K562 (cell line): ENCODE data around the gene ZNF487. TPM values are rescaled to one million over a fixed set of nuclear protein-coding genes. Genes with fewer than 3 reads are reported as not detected.

Experiments
- ARID1B ChIP-seq: fragments of 450-650 bp; IDR thresholded peaks from 2 replicates; pipeline ENCODE4 v1.6.1; 2016; ENCODE audit warnings: antibody characterized with exemption, mild to moderate bottlenecking, inconsistent platforms
- C11orf30 ChIP-seq: fragments of 450-650 bp; IDR thresholded peaks from 2 replicates; pipeline ENCODE4 v1.6.1; 2016; ENCODE audit warnings: low read depth, mild to moderate bottlenecking
- CC2D1A ChIP-seq: fragments of 450-650 bp; IDR thresholded peaks from 2 replicates; pipeline ENCODE4 v1.6.1; 2017; ENCODE audit warnings: mild to moderate bottlenecking
- CHD2 ChIP-seq: IDR thresholded peaks from 2 replicates; pipeline ENCODE4 v1.6.1; 2011; ENCODE audit warnings: low read depth, low read length
- EHMT2 ChIP-seq: fragments of 450-650 bp; IDR thresholded peaks from 2 replicates; pipeline ENCODE4 v1.6.1; 2018; ENCODE audit warnings: antibody characterized with exemption
- HNRNPH1 ChIP-seq: fragments of 200-400 bp; formaldehyde crosslinking; optimal IDR thresholded peaks from 2 replicates; pipeline ENCODE3; 2017; ENCODE audit warnings: low read depth, mild to moderate bottlenecking, low read length, moderate library complexity
- NFRKB ChIP-seq: fragments of 450-650 bp; IDR thresholded peaks from 2 replicates; pipeline ENCODE4 v1.6.1; 2016; ENCODE audit warnings: low read depth
- PCBP1 ChIP-seq: fragments of 200-400 bp; formaldehyde crosslinking; IDR thresholded peaks from 2 replicates; pipeline ENCODE4 v1.6.1; 2018; ENCODE audit warnings: mild to moderate bottlenecking, low read depth, low read length; ENCODE audit not compliant: poor library complexity, severe bottlenecking
- SMAD3 ChIP-seq: fragments of 450-650 bp; formaldehyde crosslinking; conservative IDR thresholded peaks from 2 replicates; pipeline ENCODE4 v1.4.0; 2020; ENCODE audit warnings: mild to moderate bottlenecking
- SRF ChIP-seq, 2 experiments: fragments of 250-450, 450-650 bp in 1 of 2; sonication (Bioruptor Pico) in 1 of 2; sonication (generic) in 1 of 2; formaldehyde crosslinking; IDR thresholded peaks; 2 replicates each; pipeline versions ENCODE4 v1.5.0 to v1.5.1; 2020 to 2022; ENCODE audit warnings: mild to moderate bottlenecking in 1 of 2, missing genetic modification reagents in 1 of 2
- SRSF9 ChIP-seq: fragments of 200-400 bp; formaldehyde crosslinking; IDR thresholded peaks from 2 replicates; pipeline ENCODE4 v1.6.1; 2017; ENCODE audit warnings: low read depth, low read length, borderline replicate concordance
- TOE1 ChIP-seq, 2 experiments: fragments of 450-650 bp in 1 of 2; sonication (generic) in 1 of 2; formaldehyde crosslinking in 1 of 2; IDR thresholded peaks; 2 replicates each; pipeline versions ENCODE4 v1.7.1 to v1.8.0; 2016 to 2022; ENCODE audit warnings: borderline replicate concordance in 2 of 2, mild to moderate bottlenecking in 2 of 2, antibody characterized with exemption in 1 of 2, inconsistent platforms in 1 of 2, low read depth in 1 of 2, missing genetic modification reagents in 1 of 2, moderate library complexity in 1 of 2
- ZBED1 ChIP-seq: IDR thresholded peaks from 2 replicates; pipeline ENCODE4 v1.6.1; 2014
- ZBTB8A ChIP-seq: fragments of 450-650 bp; IDR thresholded peaks from 2 replicates; pipeline ENCODE4 v1.6.1; 2018; ENCODE audit warnings: mild to moderate bottlenecking, moderate library complexity; ENCODE audit not compliant: partially characterized antibody
- ZC3H8 ChIP-seq: fragments of 450-650 bp; IDR thresholded peaks from 2 replicates; pipeline ENCODE4 v1.6.1; 2017
- ZKSCAN8 ChIP-seq: fragments of 200-800 bp; sonication (Bioruptor generic); IDR thresholded peaks from 2 replicates; pipeline ENCODE4 v1.6.1; 2016; ENCODE audit warnings: missing genetic modification characterization, missing compliant biosample characterization
- ZNF41 ChIP-seq: fragments of 250-450 bp; sonication (Bioruptor Pico); conservative IDR thresholded peaks from 2 replicates; pipeline ENCODE4 v1.4.0; 2020; ENCODE audit warnings: mild to moderate bottlenecking
- polyA plus RNA-seq, 8 experiments: library from polyadenylated mRNA; depleted of rRNA in 4 of 8; stranded (reverse) in 5 of 8; unstranded in 3 of 8; fragments of >200 nt; fragmentation: Nextera tagmentation in 2 of 8; fragmentation: Illumina TruSeq in 1 of 8; extraction: Ambion mirVana in 2 of 8; extraction: Trizol in 1 of 8; gene quantifications; 2 replicates each; pipeline versions ENCODE4 v1.2.1 to v1.2.3, GENCODE V29; 2011 to 2014; ENCODE audit warnings: inconsistent platforms in 1 of 8, missing spikeins in 1 of 8
- total RNA-seq, 7 experiments: library from RNA; depleted of rRNA in 6 of 7; stranded (reverse); fragments of >200 nt in 6 of 7; fragmentation: Illumina TruSeq in 2 of 7; extraction: Trizol in 2 of 7; gene quantifications; 2 replicates each; pipeline versions ENCODE4 v1.2.1 to v1.2.3, GENCODE V29; 2011 to 2021; ENCODE audit warnings: low replicate concordance in 1 of 7
- TF ChIP-seq, protein P1 (sequence below): fragments of 450-650 bp; IDR thresholded peaks from 2 replicates; pipeline ENCODE4 v1.6.1; 2016
- TF ChIP-seq, protein P2 (sequence below): fragments of 250-450 bp; sonication (Bioruptor Pico); IDR thresholded peaks from 2 replicates; pipeline ENCODE4 v1.5.0; 2021; ENCODE audit warnings: mild to moderate bottlenecking, moderate library complexity
- TF ChIP-seq, protein P3 (sequence below): fragments of 250-450 bp; sonication (Bioruptor Pico); IDR thresholded peaks from 2 replicates; pipeline ENCODE4 v1.8.0; 2022; ENCODE audit warnings: inconsistent platforms
- TF ChIP-seq, protein P4 (sequence below): fragments of 450-650 bp; formaldehyde crosslinking; IDR thresholded peaks from 2 replicates; pipeline ENCODE4 v1.4.0; 2022; ENCODE audit warnings: mild to moderate bottlenecking, moderate library complexity

Gene ZNF487
- total and polyA plus RNA-seq, 9 of the 15 experiments (the other 6 are each of a cell fraction or from before 2014, with no cell fraction given), result 1.9 to 6.5 (median 4.2) TPM

DNA sequence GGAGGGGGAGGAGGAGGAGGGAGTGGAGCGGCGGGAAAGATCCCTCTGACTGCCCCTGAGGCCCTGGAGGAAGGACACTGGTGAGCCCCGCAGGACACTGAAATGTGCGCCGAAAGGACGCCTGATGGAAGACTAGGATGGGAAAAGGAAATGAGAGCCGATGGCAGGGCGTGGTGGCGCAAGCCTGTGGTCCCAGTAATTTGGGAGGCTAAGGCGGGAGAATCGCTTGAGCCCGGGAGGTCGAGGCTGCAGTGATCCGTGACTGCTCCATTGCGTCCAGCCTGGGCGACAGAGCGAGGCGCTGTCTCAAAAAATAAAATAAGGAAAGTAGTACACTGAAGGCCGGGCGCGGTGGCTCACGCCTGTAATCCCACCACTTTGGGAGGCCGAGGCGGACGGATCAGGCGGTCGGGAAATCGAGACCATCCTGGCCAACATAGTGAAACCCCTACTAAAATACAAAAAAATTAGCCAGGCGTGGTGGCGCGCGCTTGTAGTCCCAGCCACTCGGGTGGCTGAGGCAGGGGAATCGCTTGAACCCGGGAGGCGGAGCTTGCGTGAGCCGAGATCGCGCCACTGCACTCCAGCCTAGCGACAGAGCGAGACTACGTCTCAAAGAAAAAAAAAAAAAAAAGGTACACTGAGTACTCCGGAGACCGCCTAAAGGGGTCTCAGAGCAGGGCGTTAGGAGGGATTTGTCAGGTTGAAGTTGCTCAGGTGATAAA is 27.4 kb upstream of the ZNF487 start (continued):
- TF ChIP-seq NFRKB (peak; percentile 89; the same call in 1 of the 2 replicates), SMAD3 (CRISPR knock-in tag) (no peak; the same call in 1 of the 2 replicates), EHMT2 (no peak), HNRNPH1 (no peak), C11orf30 (no peak), ZNF41 (CRISPR knock-in tag) (peak; percentile 15; the same call in 1 of the 2 replicates), SRSF9 (no peak), ZBTB8A (no peak), ZC3H8 (no peak), ZBED1 (no peak), ARID1B (peak; percentile 66), CHD2 (no peak; the same call in 1 of the 2 replicates), PCBP1 (no peak), CC2D1A (peak; percentile 63; the same call in 1 of the 2 replicates), TOE1 (IDR thresholded peaks at IDR 0.05; ENCODE audit: borderline replicate concordance) (no peak), TOE1 (CRISPR knock-in tag; IDR thresholded peaks at IDR 0.05; ENCODE audit: borderline replicate concordance, low read depth) (no peak), ZKSCAN8 (CRISPR knock-in tag) (no peak), SRF (CRISPR knock-in tag; IDR thresholded peaks at IDR 0.05) (no peak)
- TF ChIP-seq, protein P1, sequence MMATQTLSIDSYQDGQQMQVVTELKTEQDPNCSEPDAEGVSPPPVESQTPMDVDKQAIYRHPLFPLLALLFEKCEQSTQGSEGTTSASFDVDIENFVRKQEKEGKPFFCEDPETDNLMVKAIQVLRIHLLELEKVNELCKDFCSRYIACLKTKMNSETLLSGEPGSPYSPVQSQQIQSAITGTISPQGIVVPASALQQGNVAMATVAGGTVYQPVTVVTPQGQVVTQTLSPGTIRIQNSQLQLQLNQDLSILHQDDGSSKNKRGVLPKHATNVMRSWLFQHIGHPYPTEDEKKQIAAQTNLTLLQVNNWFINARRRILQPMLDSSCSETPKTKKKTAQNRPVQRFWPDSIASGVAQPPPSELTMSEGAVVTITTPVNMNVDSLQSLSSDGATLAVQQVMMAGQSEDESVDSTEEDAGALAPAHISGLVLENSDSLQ, result no peak
- TF ChIP-seq, protein P2, sequence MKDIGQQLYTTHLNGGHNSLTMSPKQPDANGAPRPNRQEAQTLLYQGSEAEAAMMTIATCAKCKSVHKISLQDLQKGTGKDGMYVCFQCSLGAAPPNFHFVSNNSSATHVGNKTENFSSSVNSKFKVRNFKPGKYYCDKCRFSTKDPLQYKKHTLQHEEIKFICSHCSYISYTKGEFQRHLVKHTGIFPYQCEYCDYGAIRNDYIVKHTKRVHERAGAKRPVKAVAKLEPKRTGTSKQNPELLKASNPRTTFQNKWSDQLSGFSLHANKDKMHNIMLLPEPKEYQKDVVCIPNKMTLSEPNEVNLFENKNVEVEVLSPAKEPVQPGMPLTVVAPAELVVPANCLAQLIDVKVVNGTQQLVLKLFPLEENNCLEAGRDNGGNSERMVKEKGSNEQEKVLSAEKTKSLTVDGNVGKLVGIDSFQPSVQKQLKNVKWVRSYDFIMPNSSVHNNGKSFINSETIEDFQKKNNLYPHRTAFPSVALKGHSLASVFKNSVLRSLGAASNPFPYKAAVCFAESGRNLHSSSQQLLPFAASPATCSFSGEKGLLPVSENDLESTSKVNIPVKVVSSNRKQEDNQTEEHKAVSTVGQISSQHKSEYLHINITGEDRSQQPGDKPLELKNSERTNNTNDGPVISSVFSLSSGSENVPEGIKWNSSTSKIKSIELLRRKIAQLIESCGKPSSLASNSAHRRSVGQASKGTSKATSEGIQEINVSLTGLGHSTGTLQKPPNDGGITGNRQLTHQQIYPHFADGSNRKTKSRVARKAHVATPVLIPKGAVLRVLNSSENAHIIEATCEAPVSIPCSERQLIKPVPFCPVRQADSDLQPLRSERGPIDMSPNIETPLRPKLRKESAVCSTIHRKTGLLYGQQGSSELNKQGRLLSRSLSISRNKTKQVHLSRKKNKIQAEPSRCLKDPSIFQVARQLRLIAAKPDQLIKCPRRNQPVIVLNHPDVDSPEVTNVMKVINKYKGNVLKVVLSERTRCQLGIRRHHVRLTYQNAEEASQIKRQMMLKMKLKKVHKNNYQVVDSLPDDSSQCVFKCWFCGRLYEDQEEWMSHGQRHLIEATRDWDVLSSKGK (CRISPR knock-in tag), result no peak
- TF ChIP-seq, protein P3, sequence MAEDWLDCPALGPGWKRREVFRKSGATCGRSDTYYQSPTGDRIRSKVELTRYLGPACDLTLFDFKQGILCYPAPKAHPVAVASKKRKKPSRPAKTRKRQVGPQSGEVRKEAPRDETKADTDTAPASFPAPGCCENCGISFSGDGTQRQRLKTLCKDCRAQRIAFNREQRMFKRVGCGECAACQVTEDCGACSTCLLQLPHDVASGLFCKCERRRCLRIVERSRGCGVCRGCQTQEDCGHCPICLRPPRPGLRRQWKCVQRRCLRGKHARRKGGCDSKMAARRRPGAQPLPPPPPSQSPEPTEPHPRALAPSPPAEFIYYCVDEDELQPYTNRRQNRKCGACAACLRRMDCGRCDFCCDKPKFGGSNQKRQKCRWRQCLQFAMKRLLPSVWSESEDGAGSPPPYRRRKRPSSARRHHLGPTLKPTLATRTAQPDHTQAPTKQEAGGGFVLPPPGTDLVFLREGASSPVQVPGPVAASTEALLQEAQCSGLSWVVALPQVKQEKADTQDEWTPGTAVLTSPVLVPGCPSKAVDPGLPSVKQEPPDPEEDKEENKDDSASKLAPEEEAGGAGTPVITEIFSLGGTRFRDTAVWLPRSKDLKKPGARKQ (CRISPR knock-in tag), result peak; percentile 94
- TF ChIP-seq, protein P4, sequence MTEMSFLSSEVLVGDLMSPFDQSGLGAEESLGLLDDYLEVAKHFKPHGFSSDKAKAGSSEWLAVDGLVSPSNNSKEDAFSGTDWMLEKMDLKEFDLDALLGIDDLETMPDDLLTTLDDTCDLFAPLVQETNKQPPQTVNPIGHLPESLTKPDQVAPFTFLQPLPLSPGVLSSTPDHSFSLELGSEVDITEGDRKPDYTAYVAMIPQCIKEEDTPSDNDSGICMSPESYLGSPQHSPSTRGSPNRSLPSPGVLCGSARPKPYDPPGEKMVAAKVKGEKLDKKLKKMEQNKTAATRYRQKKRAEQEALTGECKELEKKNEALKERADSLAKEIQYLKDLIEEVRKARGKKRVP (CRISPR knock-in tag), result peak; percentile 34; the same call in 1 of the 2 replicates
